SK-N-MC (cell line): ENCODE measurements around the gene RAD21L1.

Experiments
- EZH2 ChIP-seq: fragments of 200-600 bp; sonication (generic); IDR thresholded peaks from one replicate; pipeline ENCODE4 v1.6.1; 2017; ENCODE audit warnings: antibody characterized with exemption
- FOXP2 ChIP-seq: optimal IDR thresholded peaks from 2 replicates; pipeline ENCODE3; 2011; ENCODE audit warnings: mild to moderate bottlenecking, moderate library complexity; ENCODE audit not compliant: insufficient read depth; ENCODE audit errors: extremely low read length, control extremely low read depth
- POLR2AphosphoS5 ChIP-seq: IDR thresholded peaks from 2 replicates; pipeline ENCODE4 v1.6.1; 2012; ENCODE audit warnings: mild to moderate bottlenecking, low read depth, low read length, borderline replicate concordance

DNA sequence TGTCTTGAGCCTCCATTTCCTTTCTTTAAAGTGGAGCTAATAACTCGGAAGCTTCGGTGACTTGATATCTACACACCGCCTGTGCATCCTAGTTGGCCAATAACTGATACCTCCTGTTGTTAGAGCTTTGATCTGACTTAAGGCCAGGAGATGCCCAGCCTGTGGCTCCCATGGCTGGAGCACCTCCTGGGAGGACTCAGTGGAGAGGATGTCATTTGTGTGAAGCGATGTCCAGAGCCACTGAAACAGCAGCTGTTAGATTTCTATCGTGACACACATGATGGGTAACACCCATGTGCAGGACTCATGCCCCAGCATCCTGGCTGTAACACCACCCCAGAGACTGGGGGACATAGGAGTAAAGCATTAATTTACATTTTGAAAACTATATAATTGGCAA lies 72.3 kb downstream of the RAD21L1 start:
- TF ChIP-seq POLR2AphosphoS5 (no peak), EZH2 (no peak), FOXP2 (no peak)
